COR-L47 (cell line): ENCODE measurements around the gene CYSLTR2.
"Not testable (repeated sequence)": the region's sequence is repeated elsewhere in the genome, so short reads cannot be mapped to it uniquely, and the experiment has no call there.

Experiments used
- DNase-seq: peaks from one replicate; lab custom pipeline; 2025; lab: John Stamatoyannopoulos, UW

The CYSLTR2 gene

GRCh38 chr13:48695776-48696175 is 42.0 kb downstream of the CYSLTR2 start:
- no peak for DNase-seq

- DNase-seq: not testable (repeated sequence)
These were observed 42.9 kb downstream of the CYSLTR2 start for GRCh38 chr13:48696676-48697075.

GRCh38 chr13:48707405-48707804 is 53.7 kb downstream of the CYSLTR2 start:
- DNase-seq: no peak

- DNase-seq: no peak
These were observed 55.0 kb downstream of the CYSLTR2 start for GRCh38 chr13:48708764-48709163.

- DNase-seq: no peak
These were observed 55.5 kb downstream of the CYSLTR2 start for GRCh38 chr13:48709213-48709612.

GRCh38 chr13:48710160-48710559 is 56.4 kb downstream of the CYSLTR2 start:
- DNase-seq: no peak

GRCh38 chr13:48712141-48712540 is 58.4 kb downstream of the CYSLTR2 start:
- DNase-seq: no peak

- DNase-seq: no peak
These were observed 62.2 kb downstream of the CYSLTR2 start for GRCh38 chr13:48715977-48716376.

- DNase-seq: no peak
These were observed 66.9 kb downstream of the CYSLTR2 start for GRCh38 chr13:48720621-48721020.

GRCh38 chr13:48723168-48723567 is 69.4 kb downstream of the CYSLTR2 start:
- no peak for DNase-seq

- no peak for DNase-seq
These were observed 71.5 kb downstream of the CYSLTR2 start for GRCh38 chr13:48725271-48725670.

- DNase-seq: no peak
These were observed 73.0 kb downstream of the CYSLTR2 start for GRCh38 chr13:48726711-48727110.

GRCh38 chr13:48727241-48728011 is 73.7 kb downstream of the CYSLTR2 start:
- no peak for DNase-seq

- DNase-seq: no peak
These were observed 74.5 kb downstream of the CYSLTR2 start for GRCh38 chr13:48728226-48728625.

GRCh38 chr13:48728876-48729275 is 75.1 kb downstream of the CYSLTR2 start:
- DNase-seq: no peak

GRCh38 chr13:48729856-48730255 is 76.1 kb downstream of the CYSLTR2 start:
- no peak for DNase-seq

- no peak for DNase-seq
These were observed 77.4 kb downstream of the CYSLTR2 start for GRCh38 chr13:48731001-48731658.

- DNase-seq: no peak
These were observed 78.3 kb downstream of the CYSLTR2 start for GRCh38 chr13:48731957-48732569.

- DNase-seq: no peak
These were observed 80.1 kb downstream of the CYSLTR2 start for GRCh38 chr13:48733739-48734335.

- no peak for DNase-seq
These were observed 81.8 kb downstream of the CYSLTR2 start for GRCh38 chr13:48735571-48735970.

- DNase-seq: no peak
These were observed 84.0 kb downstream of the CYSLTR2 start for GRCh38 chr13:48737689-48738088.

GRCh38 chr13:48738311-48738710 is 84.6 kb downstream of the CYSLTR2 start:
- DNase-seq: no peak
